ENCODE results near the gene KCNQ1. TPM values are rescaled to one million over a fixed set of nuclear protein-coding genes. Genes with fewer than 3 reads are reported as not detected.

The KCNQ1 gene
- total RNA-seq, 1 experiment from 2014 or later, result 2.5 TPM

GRCh38 chr11:2527621-2528291, 82.9 kb downstream of the KCNQ1 start:
- ATAC-seq (no peak), DNase-seq (ENCODE audit: low spot score) (peak; percentile 7)
- POLR2A ChIA-PET, result no interaction called here
- CTCF ChIA-PET, result interaction anchor here (0.9 to 2.2 kb wide), 3 partner anchors 100 to 127 kb away, joined by 3 to 11 read pairs (median 4); partner anchors contain the start of gene TSSC4
- Mint-ChIP-seq H3K4me3 (no peak overlapping the region), H3K9me3 (no peaks in the 10 kb centered on the region), H3K36me3 (no peaks in the 10 kb centered on the region), H3K4me1 (peaks cover under 1% of the 10 kb centered on the region; the same call in 1 of the 2 replicates), H3K27me3 (ENCODE audit: low read depth) (peaks cover 39% of the 10 kb centered on the region), H3K27ac (no peak overlapping the region)
- TF ChIP-seq GABPB1 (CRISPR knock-in tag; IDR thresholded peaks at IDR 0.05) (no peak), NR1H2 (CRISPR knock-in tag; IDR thresholded peaks at IDR 0.05) (no peak), PRDM15 (CRISPR knock-in tag; IDR thresholded peaks at IDR 0.05) (no peak), ARID4B (CRISPR knock-in tag; IDR thresholded peaks at IDR 0.05; ENCODE audit: borderline replicate concordance) (no peak)

GRCh38 chr11:2528301-2529050, 83.7 kb downstream of the KCNQ1 start:
- Mint-ChIP-seq H3K4me3 (no peak overlapping the region), H3K36me3 (no peaks in the 10 kb centered on the region), H3K27ac (no peak overlapping the region), H3K4me1 (peaks cover 8% of the 10 kb centered on the region), H3K9me3 (no peaks in the 10 kb centered on the region), H3K27me3 (ENCODE audit: low read depth) (peaks cover 43% of the 10 kb centered on the region)
- ChIA-PET CTCF (interaction anchor here (0.9 to 2.2 kb wide), 3 partner anchors 101 to 128 kb away, joined by 3 to 11 read pairs (median 4); partner anchors contain the start of gene TSSC4), POLR2A (no interaction called here)
- TF ChIP-seq ZNF425 (CRISPR knock-in tag; conservative IDR thresholded peaks at IDR 0.05), result no peak
- no peak for TF ChIP-seq FOXK1 (CRISPR knock-in tag; IDR thresholded peaks at IDR 0.05)
- TF ChIP-seq CDX4 (CRISPR knock-in tag; IDR thresholded peaks at IDR 0.05; ENCODE audit: borderline replicate concordance), result no peak
- no peak for TF ChIP-seq ZNF671 (CRISPR knock-in tag; IDR thresholded peaks at IDR 0.05)
- no peak for TF ChIP-seq ZNF396 (CRISPR knock-in tag; IDR thresholded peaks at IDR 0.05; ENCODE audit: borderline replicate concordance)
- ATAC-seq, result no peak
- peak; percentile 6 for DNase-seq (ENCODE audit: low spot score)

Data from WTC11 (cell line).